Activated CD8-positive, alpha-beta T cell treated with anti-CD3 and anti-CD28 coated beads for 36 hours (primary cell): ENCODE results near the gene TMEM232. TPM values are rescaled to one million over a fixed set of nuclear protein-coding genes. Genes with fewer than 3 reads are reported as not detected.

Experiments used
- ATAC-seq: fragments of 200-7000 bp; cut with Tn5 transposase; one replicate; pipeline ENCODE4 v1.10.0; 2021; ENCODE audit warnings: mild to moderate bottlenecking, moderate library complexity
- CTCF ChIA-PET: fragments of 350-600 bp; sonication (Branson Sonifier 250); formaldehyde crosslinking; loops from one replicate; lab custom pipeline; 2021; ENCODE audit warnings: antibody characterized with exemption; lab: Charles Lee
- POLR2A ChIA-PET: fragments of 350-600 bp; sonication (Branson Sonifier 250); formaldehyde crosslinking; loops from one replicate; lab custom pipeline; 2021; ENCODE audit warnings: antibody characterized with exemption; lab: Charles Lee
- DNase-seq: peaks from one replicate; pipeline ENCODE4 v3.0.0-alpha.2; 2020
- H3K27ac Mint-ChIP-seq: one replicate; pipeline ENCODE4 v1.8.0; 2021; ENCODE audit warnings: mild to moderate bottlenecking, mixed read lengths
- H3K27me3 Mint-ChIP-seq: one replicate; pipeline ENCODE4 v1.8.0; 2021; ENCODE audit warnings: mixed read lengths
- H3K36me3 Mint-ChIP-seq: one replicate; pipeline ENCODE4 v1.8.0; 2021; ENCODE audit warnings: low read depth, mixed read lengths
- H3K4me1 Mint-ChIP-seq: one replicate; pipeline ENCODE4 v1.8.0; 2021; ENCODE audit warnings: low read depth, mixed read lengths
- H3K4me3 Mint-ChIP-seq: one replicate; pipeline ENCODE4 v1.8.0; 2021; ENCODE audit warnings: mild to moderate bottlenecking, moderate library complexity, mixed read lengths
- H3K9me3 Mint-ChIP-seq: one replicate; pipeline ENCODE4 v1.8.0; 2021; ENCODE audit warnings: mixed read lengths
- intact Hi-C: fragments of 100-400 bp; cut with micrococcal nuclease; formaldehyde crosslinking; loops from one replicate; pipeline ENCODE4 v1.10.0; 2022
- total RNA-seq, 2 experiments: library from RNA; stranded (reverse); gene quantifications; one replicate each; pipeline ENCODE4 v1.2.3, GENCODE V29; 2021
- TF ChIP-seq, protein P1 (sequence below): fragments of 200-600 bp; IDR thresholded peaks from one replicate; pipeline ENCODE4 v1.8.0; 2022; ENCODE audit warnings: antibody characterized with exemption, mild to moderate bottlenecking

The TMEM232 gene
- total RNA-seq, 2 experiments from 2014 or later, result 0.27 to 0.49 TPM

DNA sequence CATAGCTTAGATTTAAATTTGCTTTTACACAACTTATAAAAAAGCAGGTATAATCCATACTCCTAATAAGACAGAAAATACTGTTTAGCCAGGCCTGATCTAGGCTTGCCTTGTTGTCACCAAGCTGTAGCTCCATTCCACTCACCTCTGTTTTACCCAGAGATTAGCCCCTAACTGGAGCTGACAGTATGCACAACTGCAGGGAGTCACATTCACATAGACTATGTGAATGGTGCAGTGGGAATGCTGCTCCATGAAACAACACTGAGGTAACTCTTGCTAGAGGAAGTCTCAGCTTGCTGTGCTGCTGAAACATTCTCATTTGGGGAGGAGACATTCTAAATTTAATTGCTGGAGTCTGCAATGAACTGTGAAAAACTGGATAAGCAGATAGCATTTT is 209.1 kb downstream of the TMEM232 start:
- intact Hi-C loops, result no loop called here
- Mint-ChIP-seq H3K4me3 (no peak overlapping the region), H3K36me3 (no peaks in the 10 kb centered on the region), H3K27me3 (peaks cover 1% of the 10 kb centered on the region), H3K4me1 (no peaks in the 10 kb centered on the region), H3K27ac (no peak overlapping the region), H3K9me3 (no peaks in the 10 kb centered on the region)
- TF ChIP-seq, protein P1, sequence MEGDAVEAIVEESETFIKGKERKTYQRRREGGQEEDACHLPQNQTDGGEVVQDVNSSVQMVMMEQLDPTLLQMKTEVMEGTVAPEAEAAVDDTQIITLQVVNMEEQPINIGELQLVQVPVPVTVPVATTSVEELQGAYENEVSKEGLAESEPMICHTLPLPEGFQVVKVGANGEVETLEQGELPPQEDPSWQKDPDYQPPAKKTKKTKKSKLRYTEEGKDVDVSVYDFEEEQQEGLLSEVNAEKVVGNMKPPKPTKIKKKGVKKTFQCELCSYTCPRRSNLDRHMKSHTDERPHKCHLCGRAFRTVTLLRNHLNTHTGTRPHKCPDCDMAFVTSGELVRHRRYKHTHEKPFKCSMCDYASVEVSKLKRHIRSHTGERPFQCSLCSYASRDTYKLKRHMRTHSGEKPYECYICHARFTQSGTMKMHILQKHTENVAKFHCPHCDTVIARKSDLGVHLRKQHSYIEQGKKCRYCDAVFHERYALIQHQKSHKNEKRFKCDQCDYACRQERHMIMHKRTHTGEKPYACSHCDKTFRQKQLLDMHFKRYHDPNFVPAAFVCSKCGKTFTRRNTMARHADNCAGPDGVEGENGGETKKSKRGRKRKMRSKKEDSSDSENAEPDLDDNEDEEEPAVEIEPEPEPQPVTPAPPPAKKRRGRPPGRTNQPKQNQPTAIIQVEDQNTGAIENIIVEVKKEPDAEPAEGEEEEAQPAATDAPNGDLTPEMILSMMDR, result no peak
- no peak for ATAC-seq
- ChIA-PET POLR2A (no interaction called here), CTCF (no interaction called here)
- DNase-seq, result no peak

DNA sequence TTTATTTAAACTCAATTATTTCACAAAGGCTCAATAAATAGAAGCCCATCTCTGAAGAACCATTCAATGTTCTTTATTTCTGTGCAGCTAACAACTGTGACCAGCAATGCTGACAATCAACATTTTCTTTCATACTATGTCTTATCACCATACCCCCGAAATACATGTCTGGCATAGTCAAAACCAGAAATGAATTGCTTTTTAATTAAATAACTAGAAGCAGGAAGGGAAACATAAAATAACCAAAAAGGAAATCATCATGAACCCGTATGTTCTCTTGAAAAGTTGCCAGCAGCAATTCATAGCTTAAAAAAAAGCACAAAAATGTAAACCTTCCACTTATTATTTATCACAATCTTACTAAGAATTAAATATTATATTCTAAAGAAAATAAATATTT is 212.4 kb downstream of the TMEM232 start:
- H3K36me3 Mint-ChIP-seq, result no peaks in the 10 kb centered on the region
- H3K27me3 Mint-ChIP-seq, result peaks cover 1% of the 10 kb centered on the region
- TF ChIP-seq, protein P1, result no peak
- no peak for ATAC-seq
- no peak overlapping the region for H3K27ac Mint-ChIP-seq
- intact Hi-C loops, result no loop called here
- ChIA-PET CTCF (no interaction called here), POLR2A (no interaction called here)
- H3K9me3 Mint-ChIP-seq, result no peaks in the 10 kb centered on the region
- H3K4me1 Mint-ChIP-seq, result no peaks in the 10 kb centered on the region
- H3K4me3 Mint-ChIP-seq, result no peak overlapping the region
- no peak for DNase-seq

DNA sequence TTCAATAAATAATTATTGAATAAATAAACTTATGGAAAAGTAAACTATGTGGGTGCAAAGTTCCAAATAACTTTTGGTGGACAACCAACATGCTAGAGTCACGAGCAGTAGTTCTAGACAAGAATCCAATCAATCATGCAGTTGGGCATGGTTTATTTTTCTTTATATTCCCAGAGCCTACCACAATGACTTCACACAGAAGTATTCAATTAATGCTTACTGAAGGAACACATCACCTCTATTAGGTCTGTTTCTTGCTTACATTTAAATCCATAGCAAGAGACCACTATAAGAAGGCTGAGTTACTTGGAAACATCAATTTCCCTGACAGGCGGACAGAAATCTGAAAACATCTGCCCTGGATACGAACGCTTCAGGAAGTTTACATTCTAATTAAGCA is 214.2 kb downstream of the TMEM232 start:
- DNase-seq, result no peak
- TF ChIP-seq, protein P1, result no peak
- Mint-ChIP-seq H3K4me1 (no peaks in the 10 kb centered on the region), H3K9me3 (no peaks in the 10 kb centered on the region), H3K4me3 (no peak overlapping the region), H3K36me3 (no peaks in the 10 kb centered on the region), H3K27me3 (peaks cover 1% of the 10 kb centered on the region), H3K27ac (no peak overlapping the region)
- POLR2A ChIA-PET, result no interaction called here
- intact Hi-C loops, result no loop called here
- ATAC-seq, result no peak
- CTCF ChIA-PET, result interaction anchor here (1.3 kb wide), 1 partner anchor 57 kb away, joined by 4 read pairs; no protein-coding TSS in a partner anchor

DNA sequence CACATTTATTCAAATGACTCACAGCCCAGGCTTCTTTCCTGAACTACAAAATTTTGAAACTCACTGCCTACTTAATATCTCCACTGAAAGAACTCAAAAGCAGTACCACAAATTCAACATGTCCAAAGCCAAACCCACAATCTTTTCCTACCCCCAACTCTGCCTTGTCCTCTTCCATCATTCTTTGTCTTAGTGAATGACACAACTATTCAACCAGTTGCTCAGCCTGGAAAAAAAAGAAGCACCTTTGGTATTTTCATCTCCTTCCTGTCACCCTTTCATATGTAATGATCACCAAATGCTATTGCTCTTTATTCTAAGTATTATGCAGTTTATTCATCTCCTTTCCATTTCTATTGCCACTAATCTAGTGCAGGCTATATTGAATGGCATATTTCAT is 216.3 kb downstream of the TMEM232 start:
- Mint-ChIP-seq H3K9me3 (no peaks in the 10 kb centered on the region), H3K27me3 (peaks cover 4% of the 10 kb centered on the region), H3K4me1 (no peaks in the 10 kb centered on the region), H3K4me3 (no peak overlapping the region), H3K36me3 (no peaks in the 10 kb centered on the region), H3K27ac (no peak overlapping the region)
- POLR2A ChIA-PET, result no interaction called here
- TF ChIP-seq, protein P1, result no peak
- CTCF ChIA-PET, result no interaction called here
- DNase-seq (no peak), ATAC-seq (no peak)
- intact Hi-C loops, result no loop called here

DNA sequence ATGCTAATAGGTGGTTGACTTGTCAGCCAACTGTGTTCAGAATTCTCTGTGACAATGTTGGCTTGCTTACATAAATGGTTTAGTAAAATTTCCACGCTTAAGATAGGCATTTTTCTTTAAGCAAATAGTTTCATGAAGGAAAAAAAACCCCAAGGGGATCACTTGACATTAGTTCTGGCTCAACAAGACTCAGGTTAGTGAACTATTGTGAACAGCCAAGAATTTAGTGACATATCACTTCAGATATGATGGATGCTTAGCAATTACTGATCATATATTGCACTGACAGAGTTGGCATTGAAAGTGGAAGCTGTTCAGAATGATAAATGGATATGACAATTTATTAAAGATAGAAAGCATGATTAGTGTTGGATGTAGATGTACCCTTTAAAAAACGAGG is 218.5 kb downstream of the TMEM232 start:
- Mint-ChIP-seq H3K4me1 (no peaks in the 10 kb centered on the region), H3K9me3 (no peaks in the 10 kb centered on the region), H3K36me3 (no peaks in the 10 kb centered on the region), H3K4me3 (no peak overlapping the region), H3K27ac (no peak overlapping the region), H3K27me3 (peaks cover 3% of the 10 kb centered on the region)
- TF ChIP-seq, protein P1, result no peak
- DNase-seq (no peak), ATAC-seq (no peak)
- ChIA-PET POLR2A (no interaction called here), CTCF (no interaction called here)
- intact Hi-C loops, result no loop called here
